Ovary (tissue), 9 donors: ENCODE results near the gene FMNL2. TPM values are rescaled to one million over a fixed set of nuclear protein-coding genes. Genes with fewer than 3 reads are reported as not detected.

Experiments
- DNase-seq, 5 donors: peaks; one replicate each; pipeline ENCODE4 v3.0.0-alpha.2; 2019 to 2020
- H3K27ac ChIP-seq, 2 donors: fragments of 200-600 bp; one replicate each; pipeline versions ENCODE4 v1.5.1 to v1.8.0; 2019 to 2022
- H3K27me3 ChIP-seq: fragments of 200-600 bp; one replicate; pipeline ENCODE4 v1.8.0; 2022
- H3K36me3 ChIP-seq: fragments of 200-600 bp; sonication (generic); one replicate; pipeline ENCODE4 v1.5.1; 2019
- H3K4me1 ChIP-seq: one replicate; pipeline ENCODE4 v1.8.1; 2013; ENCODE audit warnings: mild to moderate bottlenecking, moderate library complexity; ENCODE audit not compliant: insufficient read depth
- H3K4me3 ChIP-seq: fragments of 200-600 bp; sonication (generic); one replicate; pipeline ENCODE4 v1.5.1; 2017
- H3K9me3 ChIP-seq, 2 donors: fragments of 200-600 bp in 1 of 2; sonication (generic) in 1 of 2; one replicate each; pipeline versions ENCODE4 v1.5.1 to v1.8.1; 2013 to 2019; ENCODE audit warnings: mild to moderate bottlenecking in 1 of 2, moderate library complexity in 1 of 2
- CTCF ChIP-seq, 3 donors: fragments of 450-650 bp in 2 of 3; fragments of 200-600 bp in 1 of 3; IDR thresholded peaks; one replicate each; pipeline versions ENCODE4 v1.5.1 to v1.8.0; 2016 to 2022; ENCODE audit warnings: antibody characterized with exemption in 3 of 3, mild to moderate bottlenecking in 1 of 3
- EP300 ChIP-seq: sonication (generic); formaldehyde crosslinking; IDR thresholded peaks from one replicate; pipeline ENCODE4 v1.6.1; 2017; ENCODE audit warnings: antibody characterized with exemption
- POLR2A ChIP-seq: fragments of 450-650 bp; IDR thresholded peaks from one replicate; pipeline ENCODE4 v1.6.1; 2017; ENCODE audit warnings: antibody characterized with exemption, mild to moderate bottlenecking, moderate library complexity
- WGBS, 3 donors: extraction: QIAGEN DNeasy Blood & Tissue Kit in 1 of 3; methylation state at CpG; one replicate each; pipeline versions ENCODE4 v1.1.5 to v1.1.7; 2013 to 2017; 5-methylcytosine and 5-hydroxymethylcytosine counted together
- intact Hi-C, 4 donors: fragments of 100-400 bp; cut with DNase I; formaldehyde crosslinking; loops; one replicate each; pipeline versions ENCODE4 v1.11.0 to v1.15.1; 2022 to 2023
- polyA plus RNA-seq, 2 donors: library from polyadenylated mRNA; stranded (reverse); fragments of 200-250 nt in 1 of 2; fragments of 350-450 nt in 1 of 2; fragmentation: Illumina TruSeq in 1 of 2; extraction: RNeasy Lipid Tissue Mini Kit (QIAGEN cat#74804) in 1 of 2; gene quantifications; one replicate each; pipeline ENCODE4 v1.2.3, GENCODE V29; 2013 to 2014
- total RNA-seq, 7 donors: library from RNA; depleted of rRNA in 2 of 7; stranded (reverse); fragments of >200 nt in 2 of 7; fragmentation: NEBNext Ultra II Directional in 3 of 7; extraction: Animal tissue kit (Norgen Biotek cat#: 25700) in 3 of 7; gene quantifications; one replicate each; pipeline versions ENCODE4 v1.1.0 to v1.2.4, GENCODE V29; 2016 to 2023
- donor health status: DM: no; HTN: no; CAD: no; lungs with moderate emphysema.
- donor health status: DM: no; HTN: no; CAD: no.
- donor health status: Bipolar disorder and iron deficiency.
- donor health status: DM: yes; HTN: yes; CAD: no.
- donor health status: DM: no; HTN: no; CAD: no.
- donor health status: DM: yes; HTN: yes; CAD: no.

The FMNL2 gene
- total and polyA plus RNA-seq, 9 donors: 30.3 to 89.1 (median 51.3) TPM

- Histone ChIP-seq H3K27ac (no peak overlapping the region), H3K36me3 (no peaks in the 10 kb centered on the region), H3K4me1 (peaks cover 4% of the 10 kb centered on the region), H3K4me3 (no peak overlapping the region), H3K9me3 (no peaks in the 10 kb centered on the region), H3K27me3 (no peaks in the 10 kb centered on the region)
- WGBS, 3 donors: 82 to 84% (median 83%) methylated on average over 7 of the region's 7 CpGs
- intact Hi-C loops: no loop called here
- DNase-seq: no peak
- TF ChIP-seq EP300 (no peak), POLR2A (no peak), CTCF (IDR thresholded peaks at IDR 0.05) (no peak)
Observed at GRCh38 chr2:152587187-152587947, 252.4 kb downstream of the FMNL2 start.

- no peak overlapping the region for H3K4me3 ChIP-seq
- no peak overlapping the region for H3K27ac ChIP-seq
- WGBS, 3 donors: 86 to 92% (median 88%) methylated on average over 6 of the region's 6 CpGs
- H3K4me1 ChIP-seq: peaks cover 4% of the 10 kb centered on the region
- DNase-seq: no peak
- H3K27me3 ChIP-seq: no peaks in the 10 kb centered on the region
- no peaks in the 10 kb centered on the region for H3K9me3 ChIP-seq
- TF ChIP-seq EP300 (no peak), POLR2A (no peak), CTCF (IDR thresholded peaks at IDR 0.05) (no peak)
- intact Hi-C loops: no loop called here
- no peaks in the 10 kb centered on the region for H3K36me3 ChIP-seq
Observed at GRCh38 chr2:152588998-152589397, 254.0 kb downstream of the FMNL2 start.

GRCh38 chr2:152594022-152594766 is 259.2 kb downstream of the FMNL2 start:
- Histone ChIP-seq H3K27me3 (no peaks in the 10 kb centered on the region), H3K4me3 (no peak overlapping the region)
- no peak for DNase-seq

GRCh38 chr2:152594792-152595191 is 259.8 kb downstream of the FMNL2 start:
- DNase-seq: peak in 1 of 5 donors; percentile 57
- TF ChIP-seq CTCF (IDR thresholded peaks at IDR 0.05): no peak
- no peak for TF ChIP-seq POLR2A
- TF ChIP-seq EP300: no peak
- WGBS, 3 donors: 36 to 45% (median 41%) methylated on average over 3 of the region's 3 CpGs

More at GRCh38 chr2:152594022-152594766, 259.2 kb downstream of the FMNL2 start:
- H3K9me3 ChIP-seq: no peaks in the 10 kb centered on the region
- H3K4me1 ChIP-seq: peaks cover 2% of the 10 kb centered on the region
- H3K27ac ChIP-seq: no peak overlapping the region
- TF ChIP-seq CTCF (IDR thresholded peaks at IDR 0.05) (no peak), EP300 (no peak), POLR2A (no peak)
- intact Hi-C loops: no loop called here
- 77 to 90% (median 85%) methylated on average over 6 of the region's 6 CpGs for WGBS, 3 donors
- H3K36me3 ChIP-seq: no peaks in the 10 kb centered on the region

More at GRCh38 chr2:152594792-152595191, 259.8 kb downstream of the FMNL2 start:
- Histone ChIP-seq H3K4me1 (peaks cover 2% of the 10 kb centered on the region), H3K4me3 (no peak overlapping the region), H3K27me3 (no peaks in the 10 kb centered on the region), H3K36me3 (no peaks in the 10 kb centered on the region), H3K27ac (no peak overlapping the region), H3K9me3 (no peaks in the 10 kb centered on the region)
- intact Hi-C loops: no loop called here
